A549 (cell line): ENCODE data around the gene AMFR. TPM values are rescaled to one million over a fixed set of nuclear protein-coding genes. Genes with fewer than 3 reads are reported as not detected.

Experiments
- ATAC-seq, 2 experiments: fragments of 200-7000 bp in 1 of 2; fragments of >200 bp in 1 of 2; cut with Nextera tagmentation in 1 of 2; cut with Tn5 transposase in 1 of 2; 3 replicates each; pipeline versions ENCODE4 v1.8.0 to v1.9.1; 2018 to 2020; ENCODE audit warnings: mild to moderate bottlenecking in 1 of 2, moderate library complexity in 1 of 2
- CTCF ChIA-PET: fragments of 300-600 bp; sonication (Branson Sonifier 250); formaldehyde crosslinking; extraction: SDS; loops from one replicate; lab custom pipeline; 2021; ENCODE audit warnings: antibody characterized with exemption, inconsistent platforms; lab: Yijun Ruan, JAX
- POLR2A ChIA-PET: fragments of 350-600 bp; formaldehyde crosslinking; extraction: SDS; loops from one replicate; lab custom pipeline; 2021; ENCODE audit warnings: antibody characterized with exemption, inconsistent platforms; lab: Yijun Ruan, JAX
- DNase-seq, 2 experiments: peaks; one replicate each; pipeline versions ENCODE4 v3.0.0 to v3.0.0-alpha.2; 2011 to 2016; ENCODE audit warnings: low read depth in 1 of 2, low spot score in 1 of 2
- FAIRE-seq: peaks from 2 replicates; lab custom pipeline; 2011; peaks lifted over from hg19 to GRCh38; lab: Jason Lieb, UNC
- H3K27ac ChIP-seq, 2 experiments: fragments of >200 bp; sonication (Bioruptor Twin); formaldehyde crosslinking; 3 replicates each; pipeline ENCODE4 v1.5.1; 2016 to 2017
- H3K4me1 ChIP-seq: fragments of >200 bp; sonication (Bioruptor Twin); formaldehyde crosslinking; 3 replicates; pipeline ENCODE4 v1.6.1; 2016
- H3K4me2 ChIP-seq: fragments of >200 bp; sonication (Bioruptor Twin); formaldehyde crosslinking; 3 replicates; pipeline ENCODE4 v1.6.1; 2016
- H3K4me3 ChIP-seq: fragments of >200 bp; sonication (Bioruptor Twin); formaldehyde crosslinking; 3 replicates; pipeline ENCODE4 v1.5.1; 2016
- H3K9me3 ChIP-seq: fragments of >200 bp; sonication (Bioruptor Twin); formaldehyde crosslinking; 3 replicates; pipeline ENCODE4 v1.6.1; 2016
- BHLHE40 ChIP-seq: IDR thresholded peaks from 2 replicates; pipeline ENCODE4 v1.6.1; 2012; ENCODE audit warnings: low read depth, low read length, inconsistent platforms
- CHD4 ChIP-seq: fragments of 200-600 bp; sonication (generic); IDR thresholded peaks from 2 replicates; pipeline ENCODE4 v1.6.1; 2016; ENCODE audit warnings: antibody characterized with exemption, mild to moderate bottlenecking, borderline replicate concordance
- EHMT2 ChIP-seq: fragments of 200-600 bp; sonication (generic); IDR thresholded peaks from 2 replicates; pipeline ENCODE4 v1.6.1; 2016; ENCODE audit warnings: antibody characterized with exemption, low read depth, mild to moderate bottlenecking, moderate library complexity
- EP300 ChIP-seq, 2 experiments: fragments of >200 bp; sonication (Bioruptor Twin); formaldehyde crosslinking; IDR thresholded peaks; 2 replicates in 1 of 2; 3 replicates in 1 of 2; pipeline ENCODE4 v1.6.1; 2016 to 2017
- HOXB13 ChIP-seq: fragments of 250-450 bp; sonication (Bioruptor Pico); IDR thresholded peaks from 2 replicates; pipeline ENCODE4 v1.5.0; 2020; ENCODE audit warnings: low read depth, mild to moderate bottlenecking, moderate library complexity
- HOXB5 ChIP-seq: fragments of 250-450 bp; sonication (Bioruptor Pico); IDR thresholded peaks from 2 replicates; pipeline ENCODE4 v1.5.0; 2020; ENCODE audit warnings: mild to moderate bottlenecking, moderate library complexity
- JUNB ChIP-seq: fragments of >200 bp; sonication (Bioruptor Twin); formaldehyde crosslinking; IDR thresholded peaks from 2 replicates; pipeline ENCODE4 v1.6.1; 2016
- MAFK ChIP-seq: fragments of 450-650 bp; IDR thresholded peaks from 2 replicates; pipeline ENCODE4 v1.6.1; 2014; ENCODE audit not compliant: partially characterized antibody
- MAZ ChIP-seq: fragments of 150-350 bp; IDR thresholded peaks from 2 replicates; pipeline ENCODE4 v1.6.1; 2014; ENCODE audit warnings: antibody characterized with exemption, low read depth, low read length, borderline replicate concordance
- MYC ChIP-seq: IDR thresholded peaks from 2 replicates; pipeline ENCODE4 v1.6.1; 2012; ENCODE audit warnings: mild to moderate bottlenecking, inconsistent platforms, low read length, improper control_type of control experiment, borderline replicate concordance
- NFE2L2 ChIP-seq: fragments of 150-350 bp; conservative IDR thresholded peaks from 2 replicates; pipeline ENCODE4 v1.6.1; 2014; ENCODE audit warnings: low read length
- PHF8 ChIP-seq: fragments of 200-600 bp; sonication (generic); IDR thresholded peaks from 2 replicates; pipeline ENCODE4 v1.6.1; 2016; ENCODE audit warnings: low read depth, mild to moderate bottlenecking, antibody characterized with exemption, moderate library complexity, borderline replicate concordance
- POLR2A ChIP-seq: IDR thresholded peaks from 2 replicates; pipeline ENCODE4 v1.6.1; 2012; ENCODE audit warnings: mild to moderate bottlenecking, low read length
- POLR2AphosphoS2 ChIP-seq: conservative IDR thresholded peaks from 2 replicates; pipeline ENCODE4 v1.6.1; 2012; ENCODE audit warnings: low read length, improper control_type of control experiment, inconsistent platforms
- RARB ChIP-seq: fragments of 250-450 bp; sonication (Bioruptor Pico); IDR thresholded peaks from 2 replicates; pipeline ENCODE4 v1.8.0; 2021; ENCODE audit warnings: mild to moderate bottlenecking, moderate library complexity
- RCOR1 ChIP-seq: fragments of 150-350 bp; IDR thresholded peaks from 2 replicates; pipeline ENCODE4 v1.6.1; 2014; ENCODE audit warnings: antibody characterized with exemption, low read length, low read depth
- TP53 ChIP-seq: fragments of 250-450 bp; sonication (Bioruptor Pico); IDR thresholded peaks from 2 replicates; pipeline ENCODE4 v1.5.0; 2021; ENCODE audit warnings: mild to moderate bottlenecking, moderate library complexity
- ZC3H11A ChIP-seq: fragments of 450-650 bp; IDR thresholded peaks from 2 replicates; pipeline ENCODE4 v1.6.1; 2014; ENCODE audit warnings: antibody characterized with exemption, mild to moderate bottlenecking
- ZNF302 ChIP-seq: fragments of 250-450 bp; sonication (Bioruptor Pico); IDR thresholded peaks from 2 replicates; pipeline ENCODE4 v1.9.0; 2021; ENCODE audit warnings: inconsistent platforms, mild to moderate bottlenecking, moderate library complexity
- WGBS: methylation state at CpG from one replicate; pipeline ENCODE4 v1.1.6; 2017; ENCODE audit errors: missing lambda C conversion rate; 5-methylcytosine and 5-hydroxymethylcytosine counted together
- polyA plus RNA-seq, 4 experiments: library from polyadenylated mRNA; depleted of rRNA in 3 of 4; stranded (reverse); fragments of >200 nt; fragmentation: RNase III in 1 of 4; extraction: RNeasy Plus Mini Kit Qiagen cat#74134 plus additional on column Dnase treatment in 1 of 4; gene quantifications; 2 replicates in 3 of 4; 3 replicates in 1 of 4; pipeline ENCODE4 v1.2.3, GENCODE V29; 2011 to 2017
- TF ChIP-seq, protein P1 (sequence below): fragments of 450-650 bp; IDR thresholded peaks from 2 replicates; pipeline ENCODE4 v1.6.1; 2014; ENCODE audit warnings: antibody characterized with exemption
- TF ChIP-seq, protein P2 (sequence below): fragments of >200 bp; sonication (Bioruptor Twin); formaldehyde crosslinking; IDR thresholded peaks from 2 replicates; pipeline ENCODE4 v1.6.1; 2016
- TF ChIP-seq, protein P3 (sequence below): IDR thresholded peaks from 2 replicates; pipeline ENCODE4 v1.6.1; 2012
- TF ChIP-seq, protein P4 (sequence below): fragments of 250-450 bp; sonication (Bioruptor Pico); IDR thresholded peaks from 2 replicates; pipeline ENCODE4 v1.5.0; 2021; ENCODE audit warnings: mild to moderate bottlenecking, moderate library complexity, borderline replicate concordance
- TF ChIP-seq, protein P5 (sequence below): IDR thresholded peaks from 2 replicates; pipeline ENCODE4 v1.6.1; 2012; ENCODE audit warnings: low read depth, borderline replicate concordance
- TF ChIP-seq, protein P6 (sequence below): fragments of 250-450 bp; sonication (Bioruptor Pico); IDR thresholded peaks from 2 replicates; pipeline ENCODE4 v1.5.0; 2020; ENCODE audit warnings: low read depth, mild to moderate bottlenecking, moderate library complexity

The AMFR gene
- polyA plus RNA-seq, 2 of the 4 experiments (the other 2 are of a cell fraction) = 68.9 to 88.5 TPM

DNA sequence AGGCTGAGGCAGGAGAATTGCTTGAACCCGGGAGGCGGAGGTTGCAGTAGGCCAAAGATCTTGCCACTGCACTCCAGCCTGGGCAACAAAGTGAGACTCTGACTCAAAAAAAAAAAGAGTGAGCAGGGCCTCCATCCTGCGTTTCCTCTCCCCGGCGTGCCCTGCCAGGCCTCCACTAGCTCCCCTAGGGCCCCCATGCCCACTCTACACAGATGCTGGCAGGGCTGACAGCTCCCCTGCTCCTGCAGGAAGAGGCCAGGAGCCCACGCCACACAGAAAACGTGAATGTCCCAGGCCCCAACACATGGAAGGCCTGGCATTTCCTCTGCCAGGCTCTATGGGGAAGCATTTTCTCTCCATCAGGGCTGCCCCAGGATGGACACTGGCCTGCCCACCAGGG is 109.4 kb downstream of the AMFR start:
- no peak for TF ChIP-seq BHLHE40
- no peak for TF ChIP-seq RARB (CRISPR knock-in tag)
- TF ChIP-seq CHD4 = no peak
- no peak for TF ChIP-seq RCOR1
- TF ChIP-seq, protein P1, sequence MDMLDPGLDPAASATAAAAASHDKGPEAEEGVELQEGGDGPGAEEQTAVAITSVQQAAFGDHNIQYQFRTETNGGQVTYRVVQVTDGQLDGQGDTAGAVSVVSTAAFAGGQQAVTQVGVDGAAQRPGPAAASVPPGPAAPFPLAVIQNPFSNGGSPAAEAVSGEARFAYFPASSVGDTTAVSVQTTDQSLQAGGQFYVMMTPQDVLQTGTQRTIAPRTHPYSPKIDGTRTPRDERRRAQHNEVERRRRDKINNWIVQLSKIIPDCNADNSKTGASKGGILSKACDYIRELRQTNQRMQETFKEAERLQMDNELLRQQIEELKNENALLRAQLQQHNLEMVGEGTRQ = no peak
- no peak for TF ChIP-seq HOXB13 (CRISPR knock-in tag)
- TF ChIP-seq PHF8 = no peak
- TF ChIP-seq, protein P2, sequence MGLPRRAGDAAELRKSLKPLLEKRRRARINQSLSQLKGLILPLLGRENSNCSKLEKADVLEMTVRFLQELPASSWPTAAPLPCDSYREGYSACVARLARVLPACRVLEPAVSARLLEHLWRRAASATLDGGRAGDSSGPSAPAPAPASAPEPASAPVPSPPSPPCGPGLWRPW = no peak
- TF ChIP-seq MYC = no peak
- no peak for TF ChIP-seq POLR2A
- TF ChIP-seq, protein P3, sequence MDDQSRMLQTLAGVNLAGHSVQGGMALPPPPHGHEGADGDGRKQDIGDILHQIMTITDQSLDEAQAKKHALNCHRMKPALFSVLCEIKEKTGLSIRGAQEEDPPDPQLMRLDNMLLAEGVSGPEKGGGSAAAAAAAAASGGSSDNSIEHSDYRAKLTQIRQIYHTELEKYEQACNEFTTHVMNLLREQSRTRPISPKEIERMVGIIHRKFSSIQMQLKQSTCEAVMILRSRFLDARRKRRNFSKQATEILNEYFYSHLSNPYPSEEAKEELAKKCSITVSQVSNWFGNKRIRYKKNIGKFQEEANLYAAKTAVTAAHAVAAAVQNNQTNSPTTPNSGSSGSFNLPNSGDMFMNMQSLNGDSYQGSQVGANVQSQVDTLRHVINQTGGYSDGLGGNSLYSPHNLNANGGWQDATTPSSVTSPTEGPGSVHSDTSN = no peak
- TF ChIP-seq, protein P4, sequence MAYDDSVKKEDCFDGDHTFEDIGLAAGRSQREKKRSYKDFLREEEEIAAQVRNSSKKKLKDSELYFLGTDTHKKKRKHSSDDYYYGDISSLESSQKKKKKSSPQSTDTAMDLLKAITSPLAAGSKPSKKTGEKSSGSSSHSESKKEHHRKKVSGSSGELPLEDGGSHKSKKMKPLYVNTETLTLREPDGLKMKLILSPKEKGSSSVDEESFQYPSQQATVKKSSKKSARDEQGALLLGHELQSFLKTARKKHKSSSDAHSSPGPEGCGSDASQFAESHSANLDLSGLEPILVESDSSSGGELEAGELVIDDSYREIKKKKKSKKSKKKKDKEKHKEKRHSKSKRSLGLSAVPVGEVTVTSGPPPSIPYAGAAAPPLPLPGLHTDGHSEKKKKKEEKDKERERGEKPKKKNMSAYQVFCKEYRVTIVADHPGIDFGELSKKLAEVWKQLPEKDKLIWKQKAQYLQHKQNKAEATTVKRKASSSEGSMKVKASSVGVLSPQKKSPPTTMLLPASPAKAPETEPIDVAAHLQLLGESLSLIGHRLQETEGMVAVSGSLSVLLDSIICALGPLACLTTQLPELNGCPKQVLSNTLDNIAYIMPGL (CRISPR knock-in tag) = no peak
- TF ChIP-seq ZNF302 (CRISPR knock-in tag) = no peak
- no peaks in the 10 kb centered on the region for H3K9me3 ChIP-seq
- ChIA-PET POLR2A (no interaction called here), CTCF (interaction anchor here (1.1 to 4.9 kb wide), 3 partner anchors 40 to 612 kb away, joined by 3 to 27 read pairs (median 5); no protein-coding TSS in a partner anchor)
- DNase-seq (no peak), FAIRE-seq (no peak), ATAC-seq (no peak)
- 80% methylated on average over 7 of the region's 7 CpGs for WGBS
- H3K4me3 ChIP-seq = no peak overlapping the region
- no peak overlapping the region for H3K27ac ChIP-seq
- 0 out of 3 replicates have a peak, but pooled peaks cover 3% of the 10 kb centered on the region for H3K4me1 ChIP-seq
- H3K4me2 ChIP-seq = no peak overlapping the region

DNA sequence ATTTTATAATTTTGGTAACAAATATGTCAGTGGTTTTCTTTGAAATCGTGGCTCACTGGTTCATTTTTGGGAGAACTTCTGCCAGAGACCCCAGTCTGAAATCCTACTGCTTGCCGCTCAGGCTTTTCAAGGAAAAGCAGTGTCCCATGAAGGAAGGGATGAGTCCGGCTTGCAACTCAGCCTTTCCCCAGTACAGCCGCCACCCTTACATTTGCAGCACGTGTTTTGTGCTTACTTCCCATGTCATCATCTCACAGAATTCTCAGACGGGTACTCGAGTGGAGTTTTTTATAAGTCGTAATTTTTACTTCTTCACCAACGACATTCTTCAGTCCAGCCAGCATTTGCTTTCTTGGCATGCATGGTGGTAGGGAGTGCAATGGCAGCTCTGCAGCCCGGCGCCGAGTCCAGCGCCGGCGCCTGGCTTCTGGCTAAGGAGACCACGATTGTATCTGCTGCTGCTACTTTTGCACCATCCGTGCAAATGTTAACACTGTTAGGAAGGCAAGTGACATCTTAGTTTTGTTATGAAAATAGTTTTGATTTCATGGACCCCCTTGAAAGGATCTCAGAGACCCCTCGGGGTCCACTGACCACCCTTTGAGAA is 111.0 kb downstream of the AMFR start:
- WGBS = 64% methylated on average over 18 of the region's 18 CpGs

More for the DNA sequence above, 111.0 kb downstream of the AMFR start:
- POLR2A ChIA-PET = no interaction called here
- Histone ChIP-seq H3K4me2 (no peak overlapping the region), H3K4me1 (0 out of 3 replicates have a peak, but pooled peaks cover 3% of the 10 kb centered on the region), H3K4me3 (no peak overlapping the region), H3K9me3 (no peaks in the 10 kb centered on the region), H3K27ac (no peak overlapping the region)
- no peak for FAIRE-seq
- no peak for ATAC-seq
- CTCF ChIA-PET = interaction anchor here (1.3 to 4.9 kb wide), 2 partner anchors 11 to 370 kb away, joined by 3 to 27 read pairs; no protein-coding TSS in a partner anchor
- no peak for TF ChIP-seq JUNB
- no peak for TF ChIP-seq MAZ
- no peak for TF ChIP-seq MAFK
- TF ChIP-seq ZC3H11A = no peak
- TF ChIP-seq EHMT2 = no peak
- no peak for TF ChIP-seq POLR2AphosphoS2
- TF ChIP-seq, protein P5, sequence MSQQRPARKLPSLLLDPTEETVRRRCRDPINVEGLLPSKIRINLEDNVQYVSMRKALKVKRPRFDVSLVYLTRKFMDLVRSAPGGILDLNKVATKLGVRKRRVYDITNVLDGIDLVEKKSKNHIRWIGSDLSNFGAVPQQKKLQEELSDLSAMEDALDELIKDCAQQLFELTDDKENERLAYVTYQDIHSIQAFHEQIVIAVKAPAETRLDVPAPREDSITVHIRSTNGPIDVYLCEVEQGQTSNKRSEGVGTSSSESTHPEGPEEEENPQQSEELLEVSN = no peak
- no peak for TF ChIP-seq TP53 (CRISPR knock-in tag)
- no peak for TF ChIP-seq NFE2L2
- no peak for TF ChIP-seq PHF8
- no peak for TF ChIP-seq RARB (CRISPR knock-in tag)
- TF ChIP-seq EP300 (IDR thresholded peaks at IDR 0.05) = no peak
- TF ChIP-seq HOXB5 (CRISPR knock-in tag) = no peak
- TF ChIP-seq, protein P6, sequence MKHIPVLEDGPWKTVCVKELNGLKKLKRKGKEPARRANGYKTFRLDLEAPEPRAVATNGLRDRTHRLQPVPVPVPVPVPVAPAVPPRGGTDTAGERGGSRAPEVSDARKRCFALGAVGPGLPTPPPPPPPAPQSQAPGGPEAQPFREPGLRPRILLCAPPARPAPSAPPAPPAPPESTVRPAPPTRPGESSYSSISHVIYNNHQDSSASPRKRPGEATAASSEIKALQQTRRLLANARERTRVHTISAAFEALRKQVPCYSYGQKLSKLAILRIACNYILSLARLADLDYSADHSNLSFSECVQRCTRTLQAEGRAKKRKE = no peak
- no peak for DNase-seq
